Measurements from ENCODE around the gene HMGB3. TPM values are rescaled to one million over a fixed set of nuclear protein-coding genes. Genes with fewer than 3 reads are reported as not detected.
A peak's percentile ranks its signal among the peaks of the same experiment; 100 is the strongest.
"Not testable (repeated sequence)": the region's sequence is repeated elsewhere in the genome, so short reads cannot be mapped to it uniquely, and the experiment has no call there.

HMGB3 gene
- total and polyA plus RNA-seq, 4 donors = 9.2 to 46.7 (median 13.2) TPM

GRCh38 chrX:150983521-150984168 is 510 bp downstream of the HMGB3 start:
- Histone ChIP-seq H3K36me3 (ENCODE audit: control insufficient read depth in 4 of 4, insufficient read depth in 3 of 4, low read depth in 1 of 4, low read length in 3 of 4) (peaks cover 0 to 8% (median 1%) of the 10 kb centered on the region in 4 donors), H3K9me3 (ENCODE audit: control insufficient read depth in 4 of 4, low read length in 3 of 4) (no peaks in the 10 kb centered on the region), H3K4me1 (ENCODE audit: control insufficient read depth in 4 of 4, insufficient read depth in 4 of 4, low read length in 3 of 4) (peaks cover 0 to 5% (median 0%) of the 10 kb centered on the region in 4 donors), H3K9ac (ENCODE audit: low read depth in 1 of 2, low read length in 2 of 2) (no peak overlapping the region), H3K4me3 (ENCODE audit: low read depth in 1 of 3, low read length in 3 of 3) (peak overlapping the region in 2 of 3 donors; percentile 20 to 85), H3K27me3 (ENCODE audit: control insufficient read depth in 4 of 4, insufficient read depth in 4 of 4, low read length in 3 of 4) (no peaks in the 10 kb centered on the region), H3K27ac (ENCODE audit: low read depth in 1 of 2, low read length in 2 of 2) (peak overlapping the region in 1 of 2 donors; percentile 50)
- no peak for TF ChIP-seq JUND (IDR thresholded peaks at IDR 0.05)
- TF ChIP-seq CTCF (IDR thresholded peaks at IDR 0.05; ENCODE audit: low read depth, low read length, missing input control) = no peak
- TF ChIP-seq RXRA (IDR thresholded peaks at IDR 0.05) = no peak
- no peak for TF ChIP-seq GABPA (IDR thresholded peaks at IDR 0.05 in 1 of 2, conservative IDR thresholded peaks at IDR 0.05 in 1 of 2)
- TF ChIP-seq HNF4A (conservative IDR thresholded peaks at IDR 0.05) = no peak
- TF ChIP-seq HNF4G (IDR thresholded peaks at IDR 0.05) = no peak
- under 1% methylated on average over 82 of the region's 96 CpGs for WGBS
- no peak for DNase-seq (ENCODE audit: low spot score)

DNA sequence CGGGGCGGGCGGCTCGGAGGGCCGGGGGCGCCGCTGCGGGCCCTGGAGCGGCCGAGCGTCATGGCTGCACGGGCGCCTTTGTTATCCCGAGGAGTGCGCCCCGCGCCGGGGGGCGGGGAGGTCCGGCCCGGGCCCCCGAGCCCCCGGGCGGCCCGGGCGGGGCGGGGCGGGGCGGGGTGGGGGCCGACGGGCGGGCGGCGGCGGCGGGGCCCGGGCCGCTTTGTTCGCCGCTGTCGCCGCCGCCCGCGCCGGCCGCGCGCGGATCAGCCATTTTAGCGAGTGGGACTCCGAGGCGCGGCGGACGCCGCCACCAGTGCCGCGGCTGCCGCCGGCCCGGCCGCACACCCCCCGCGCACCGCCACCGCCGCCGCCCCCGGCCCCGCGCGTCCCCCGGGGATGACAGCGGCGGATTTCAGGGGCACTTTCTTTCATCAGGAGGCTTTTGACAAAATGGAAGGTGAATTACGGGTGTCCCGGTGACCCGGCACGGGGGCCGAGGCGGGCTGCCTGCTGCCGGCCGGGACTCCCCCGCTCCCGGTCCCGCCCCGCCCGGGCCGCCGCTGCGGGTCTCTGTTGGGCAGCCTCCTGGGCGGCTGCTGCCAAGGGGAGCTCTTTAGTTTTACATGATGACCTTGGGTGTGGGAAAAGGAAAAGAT is 1.2 kb downstream of the HMGB3 start:
- peaks cover 0 to 8% (median 1%) of the 10 kb centered on the region in 4 donors for H3K36me3 ChIP-seq (ENCODE audit: control insufficient read depth in 4 of 4, insufficient read depth in 3 of 4, low read depth in 1 of 4, low read length in 3 of 4)
- peak; percentile 35 for DNase-seq (ENCODE audit: low spot score)
- H3K27ac ChIP-seq (ENCODE audit: low read depth in 1 of 2, low read length in 2 of 2) = no peak overlapping the region
- TF ChIP-seq HNF4G (IDR thresholded peaks at IDR 0.05) = no peak
- no peak for TF ChIP-seq GABPA (IDR thresholded peaks at IDR 0.05 in 1 of 2, conservative IDR thresholded peaks at IDR 0.05 in 1 of 2)
- TF ChIP-seq REST (IDR thresholded peaks at IDR 0.05) = no peak
- no peak for TF ChIP-seq TAF1 (conservative IDR thresholded peaks at IDR 0.05)
- TF ChIP-seq HNF4A (conservative IDR thresholded peaks at IDR 0.05) = no peak
- no peak for TF ChIP-seq YY1 (IDR thresholded peaks at IDR 0.05)
- H3K9ac ChIP-seq (ENCODE audit: low read depth in 1 of 2, low read length in 2 of 2) = no peak overlapping the region
- no peaks in the 10 kb centered on the region for H3K9me3 ChIP-seq (ENCODE audit: control insufficient read depth in 4 of 4, low read length in 3 of 4)
- peak overlapping the region in 2 of 3 donors; percentile 46 to 85 for H3K4me3 ChIP-seq (ENCODE audit: low read depth in 1 of 3, low read length in 3 of 3)
- no peaks in the 10 kb centered on the region for H3K27me3 ChIP-seq (ENCODE audit: control insufficient read depth in 4 of 4, insufficient read depth in 4 of 4, low read length in 3 of 4)
- WGBS = under 1% methylated on average over 60 of the region's 93 CpGs
- H3K4me1 ChIP-seq (ENCODE audit: control insufficient read depth in 4 of 4, insufficient read depth in 4 of 4, low read length in 3 of 4) = peaks cover 0 to 5% (median 0%) of the 10 kb centered on the region in 4 donors

DNA sequence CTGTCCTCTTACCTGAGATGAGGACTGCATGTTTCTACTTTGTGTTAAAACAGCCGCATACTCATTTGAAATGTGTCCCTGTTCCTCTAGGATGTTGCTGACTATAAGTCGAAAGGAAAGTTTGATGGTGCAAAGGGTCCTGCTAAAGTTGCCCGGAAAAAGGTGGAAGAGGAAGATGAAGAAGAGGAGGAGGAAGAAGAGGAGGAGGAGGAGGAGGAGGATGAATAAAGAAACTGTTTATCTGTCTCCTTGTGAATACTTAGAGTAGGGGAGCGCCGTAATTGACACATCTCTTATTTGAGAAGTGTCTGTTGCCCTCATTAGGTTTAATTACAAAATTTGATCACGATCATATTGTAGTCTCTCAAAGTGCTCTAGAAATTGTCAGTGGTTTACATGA is 4.6 kb downstream of the HMGB3 start:
- H3K9me3 ChIP-seq (ENCODE audit: control insufficient read depth in 4 of 4, low read length in 3 of 4); DNase-seq (ENCODE audit: low spot score); H3K4me1 ChIP-seq (ENCODE audit: control insufficient read depth in 4 of 4, insufficient read depth in 4 of 4, low read length in 3 of 4); H3K36me3 ChIP-seq (ENCODE audit: control insufficient read depth in 4 of 4, insufficient read depth in 3 of 4, low read depth in 1 of 4, low read length in 3 of 4); H3K4me3 ChIP-seq (ENCODE audit: low read depth in 1 of 3, low read length in 3 of 3); H3K27me3 ChIP-seq (ENCODE audit: control insufficient read depth in 4 of 4, insufficient read depth in 4 of 4, low read length in 3 of 4); H3K9ac ChIP-seq (ENCODE audit: low read depth in 1 of 2, low read length in 2 of 2); H3K27ac ChIP-seq (ENCODE audit: low read depth in 1 of 2, low read length in 2 of 2): not testable (repeated sequence)
- WGBS = 97% methylated on average over 6 of the region's 6 CpGs

Data from liver (tissue), 9 donors.